HG02642 (cell line): ENCODE data around the gene TAMALIN.

Experiments used
- ATAC-seq: cut with Tn5 transposase; IDR thresholded peaks from one replicate; pipeline ENCODE4 v1.9.1; 2021; ENCODE audit warnings: mild to moderate bottlenecking; ENCODE audit not compliant: unreplicated experiment, poor library complexity

The TAMALIN gene

GRCh38 chr12:52052468-52053186, 45.9 kb downstream of the TAMALIN start:
- no peak for ATAC-seq

- ATAC-seq, result no peak
These were observed 46.9 kb downstream of the TAMALIN start for GRCh38 chr12:52053536-52054209.

- no peak for ATAC-seq
These were observed 47.6 kb downstream of the TAMALIN start for GRCh38 chr12:52054231-52054832.

- no peak for ATAC-seq
These were observed 48.3 kb downstream of the TAMALIN start for GRCh38 chr12:52054833-52055730.

- ATAC-seq, result no peak
These were observed 49.3 kb downstream of the TAMALIN start for GRCh38 chr12:52055731-52056711.

- no peak for ATAC-seq
These were observed 50.3 kb downstream of the TAMALIN start for GRCh38 chr12:52056801-52057637.

GRCh38 chr12:52057638-52058576, 51.2 kb downstream of the TAMALIN start:
- ATAC-seq, result no peak

- ATAC-seq, result no peak
These were observed 52.0 kb downstream of the TAMALIN start for GRCh38 chr12:52058631-52059361.

GRCh38 chr12:52059582-52060497, 53.1 kb downstream of the TAMALIN start:
- ATAC-seq, result no peak

- ATAC-seq, result no peak
These were observed 53.9 kb downstream of the TAMALIN start for GRCh38 chr12:52060498-52061177.

- no peak for ATAC-seq
These were observed 54.9 kb downstream of the TAMALIN start for GRCh38 chr12:52061470-52062166.

- no peak for ATAC-seq
These were observed 55.7 kb downstream of the TAMALIN start for GRCh38 chr12:52062167-52063081.

- ATAC-seq, result no peak
These were observed 56.6 kb downstream of the TAMALIN start for GRCh38 chr12:52063082-52063924.
